IMR-90 (cell line): ENCODE measurements around the gene LYSMD2. TPM values are rescaled to one million over a fixed set of nuclear protein-coding genes. Genes with fewer than 3 reads are reported as not detected.

Experiments
- ATAC-seq: fragments of 200-7000 bp; cut with Tn5 transposase; 2 replicates; pipeline ENCODE4 v1.9.1; 2020; ENCODE audit warnings: low read depth, mild to moderate bottlenecking, moderate library complexity
- BruUV-seq: library from RNA; stranded (reverse); fragments of 400-500 nt; replicated peaks from 2 replicates; lab custom pipeline; 2021; lab: Mats Ljungman, UMichigan
- CTCF ChIA-PET: fragments of 300-600 bp; formaldehyde crosslinking; extraction: SDS; loops from one replicate; lab custom pipeline; 2021; ENCODE audit warnings: antibody characterized with exemption; lab: Yijun Ruan, JAX
- POLR2A ChIA-PET: fragments of 300-600 bp; sonication (Branson Sonifier 250); formaldehyde crosslinking; loops from one replicate; lab custom pipeline; 2022; ENCODE audit warnings: antibody characterized with exemption; ENCODE audit not compliant: unreplicated experiment; lab: Charles Lee
- DNase-seq: peaks from one replicate; pipeline ENCODE4 v3.0.0; 2013
- H2AFZ ChIP-seq: replicated peaks from 2 replicates; pipeline ENCODE3; 2013; ENCODE audit warnings: low read length, mild to moderate bottlenecking; ENCODE audit not compliant: poor library complexity
- H2AK5ac ChIP-seq: 2 replicates; pipeline ENCODE4 v1.6.1; 2013; ENCODE audit warnings: low read depth, low read length, inconsistent platforms
- H2AK9ac ChIP-seq: replicated peaks from 2 replicates; pipeline ENCODE3; 2013; ENCODE audit warnings: mild to moderate bottlenecking, low read depth, low read length, moderate library complexity; ENCODE audit not compliant: poor library complexity
- H2BK120ac ChIP-seq: 2 replicates; pipeline ENCODE4 v1.6.1; 2013; ENCODE audit warnings: low read depth, low read length, inconsistent platforms
- H2BK15ac ChIP-seq: 3 replicates; pipeline ENCODE4 v1.6.1; 2013; ENCODE audit warnings: low read depth, low read length, inconsistent platforms
- H2BK20ac ChIP-seq: 2 replicates; pipeline ENCODE4 v1.6.1; 2013; ENCODE audit warnings: low read depth, mild to moderate bottlenecking, inconsistent platforms, low read length, moderate library complexity
- H2BK5ac ChIP-seq: 2 replicates; pipeline ENCODE4 v1.6.1; 2013; ENCODE audit warnings: mild to moderate bottlenecking, low read depth, low read length, inconsistent platforms; ENCODE audit not compliant: poor library complexity, severe bottlenecking
- H3K14ac ChIP-seq: replicated peaks from 2 replicates; pipeline ENCODE4 v1.6.1; 2013; ENCODE audit warnings: low read depth, low read length, inconsistent platforms
- H3K18ac ChIP-seq: 2 replicates; pipeline ENCODE4 v1.6.1; 2013; ENCODE audit warnings: low read depth, low read length, control low read depth
- H3K23ac ChIP-seq: 2 replicates; pipeline ENCODE4 v1.6.1; 2013; ENCODE audit warnings: low read depth, low read length, inconsistent platforms
- H3K27ac ChIP-seq: 2 replicates; pipeline ENCODE4 v1.5.1; 2013; ENCODE audit warnings: mild to moderate bottlenecking, control low read depth, low read length; ENCODE audit not compliant: insufficient read depth
- H3K27me3 ChIP-seq: 2 replicates; pipeline ENCODE4 v1.6.1; 2013; ENCODE audit warnings: low read length; ENCODE audit not compliant: control insufficient read depth, insufficient read depth
- H3K36me3 ChIP-seq: 2 replicates; pipeline ENCODE4 v1.6.1; 2013; ENCODE audit warnings: low read length, mixed read lengths; ENCODE audit not compliant: control insufficient read depth, insufficient read depth
- H3K4ac ChIP-seq: 2 replicates; pipeline ENCODE4 v1.6.1; 2013; ENCODE audit warnings: low read depth, low read length, inconsistent platforms
- H3K4me1 ChIP-seq: 2 replicates; pipeline ENCODE4 v1.6.1; 2013; ENCODE audit warnings: low read length, mixed read lengths; ENCODE audit not compliant: control insufficient read depth, insufficient read depth
- H3K4me2 ChIP-seq: 2 replicates; pipeline ENCODE4 v1.6.1; 2013; ENCODE audit warnings: low read depth, mild to moderate bottlenecking, control low read depth, low read length, moderate library complexity
- H3K4me3 ChIP-seq: 2 replicates; pipeline ENCODE4 v1.5.1; 2013; ENCODE audit warnings: low read depth, mild to moderate bottlenecking, control low read depth, low read length, moderate library complexity; ENCODE audit not compliant: insufficient read depth
- H3K56ac ChIP-seq: 2 replicates; pipeline ENCODE4 v1.6.1; 2013; ENCODE audit warnings: low read length, inconsistent platforms; ENCODE audit not compliant: insufficient read depth; ENCODE audit errors: extremely low read depth
- H3K79me1 ChIP-seq, 2 experiments: 2 replicates each; pipeline ENCODE4 v1.6.1; 2013; ENCODE audit warnings: low read length in 2 of 2, inconsistent platforms in 1 of 2, low read depth in 1 of 2
- H3K9ac ChIP-seq: 2 replicates; pipeline ENCODE4 v1.6.1; 2013; ENCODE audit warnings: low read depth, low read length, control low read depth
- H3K9me1 ChIP-seq: 2 replicates; pipeline ENCODE4 v1.6.1; 2013; ENCODE audit warnings: low read length, inconsistent platforms; ENCODE audit not compliant: insufficient read depth
- H3K9me3 ChIP-seq: 2 replicates; pipeline ENCODE4 v1.6.1; 2013; ENCODE audit warnings: low read length; ENCODE audit not compliant: control insufficient read depth, insufficient read depth
- H4K20me1 ChIP-seq: 2 replicates; pipeline ENCODE4 v1.6.1; 2013; ENCODE audit warnings: low read length, inconsistent platforms; ENCODE audit not compliant: insufficient read depth
- H4K5ac ChIP-seq: 2 replicates; pipeline ENCODE4 v1.6.1; 2013; ENCODE audit warnings: mild to moderate bottlenecking, low read depth, low read length, control low read depth
- H4K8ac ChIP-seq, 2 experiments: 2 replicates each; pipeline ENCODE4 v1.6.1; 2013; ENCODE audit warnings: low read depth in 2 of 2, low read length in 2 of 2, control low read depth in 1 of 2, inconsistent platforms in 1 of 2
- H4K91ac ChIP-seq: 2 replicates; pipeline ENCODE4 v1.6.1; 2013; ENCODE audit warnings: low read depth, low read length, inconsistent platforms; ENCODE audit not compliant: insufficient read depth
- BHLHE40 ChIP-seq: fragments of 150-350 bp; IDR thresholded peaks from 2 replicates; pipeline ENCODE4 v1.6.1; 2016; ENCODE audit warnings: mild to moderate bottlenecking, low read depth, low read length
- CEBPB ChIP-seq: IDR thresholded peaks from 2 replicates; pipeline ENCODE4 v1.6.1; 2012; ENCODE audit warnings: low read depth, low read length, improper control_type of control experiment
- CHD1 ChIP-seq: IDR thresholded peaks from 2 replicates; pipeline ENCODE4 v1.6.1; 2012; ENCODE audit warnings: low read depth, low read length, improper control_type of control experiment
- MAFK ChIP-seq: IDR thresholded peaks from 2 replicates; pipeline ENCODE4 v1.6.1; 2012; ENCODE audit warnings: low read depth, low read length, improper control_type of control experiment
- NFE2L2 ChIP-seq: fragments of 150-350 bp; IDR thresholded peaks from 2 replicates; pipeline ENCODE4 v1.6.1; 2016; ENCODE audit warnings: low read depth, mild to moderate bottlenecking, low read length
- POLR2A ChIP-seq: IDR thresholded peaks from 2 replicates; pipeline ENCODE4 v1.6.1; 2012; ENCODE audit warnings: mild to moderate bottlenecking, low read depth, low read length
- RAD21 ChIP-seq: IDR thresholded peaks from 2 replicates; pipeline ENCODE4 v1.6.1; 2012; ENCODE audit warnings: low read length, improper control_type of control experiment
- WGBS, 2 experiments: methylation state at CpG; one replicate each; pipeline versions ENCODE4 v1.1.5 to v1.1.7; 2013; ENCODE audit warnings: missing lambda C conversion rate in 2 of 2; ENCODE audit not compliant: insufficient read length in 1 of 2; ENCODE audit errors: extremely low coverage in 2 of 2; 5-methylcytosine and 5-hydroxymethylcytosine counted together
- dilution Hi-C: fragments of 300-500 bp; cut with HindIII; formaldehyde crosslinking; loops from one replicate; pipeline ENCODE4 v1.14.3; 2018; ENCODE audit warnings: low sequenced_read_pairs; ENCODE audit not compliant: unreplicated experiment
- in situ Hi-C: fragments of 300-500 bp; cut with MboI; formaldehyde crosslinking; loops from 3 replicates; pipeline ENCODE4 v1.14.3; 2019; ENCODE audit warnings: low sequenced_read_pairs, inconsistent platforms, mixed read lengths
- intact Hi-C: fragments of 100-400 bp; cut with micrococcal nuclease; formaldehyde crosslinking; loops from 2 replicates; pipeline ENCODE4 v1.10.0; 2022
- polyA plus RNA-seq, 3 experiments: library from polyadenylated mRNA; depleted of rRNA; stranded (reverse); fragments of >200 nt; gene quantifications; 2 replicates each; pipeline ENCODE4 v1.2.3, GENCODE V29; 2012; ENCODE audit warnings: low replicate concordance in 1 of 3
- total RNA-seq: library from RNA; depleted of rRNA; stranded (reverse); fragments of >200 nt; gene quantifications from 2 replicates; pipeline ENCODE4 v1.2.3, GENCODE V29; 2012
- TF ChIP-seq, protein P1 (sequence below): fragments of 150-350 bp; IDR thresholded peaks from 2 replicates; pipeline ENCODE4 v1.6.1; 2017; ENCODE audit warnings: mild to moderate bottlenecking, antibody characterized with exemption, low read length, low read depth
- TF ChIP-seq, protein P2 (sequence below): conservative IDR thresholded peaks from 2 replicates; pipeline ENCODE4 v1.5.1; 2012; ENCODE audit warnings: mild to moderate bottlenecking, low read depth, low read length, improper control_type of control experiment

Gene LYSMD2
- total and polyA plus RNA-seq, 2 of the 4 experiments (the other 2 are of a cell fraction): 5.9 to 6.0 TPM

DNA sequence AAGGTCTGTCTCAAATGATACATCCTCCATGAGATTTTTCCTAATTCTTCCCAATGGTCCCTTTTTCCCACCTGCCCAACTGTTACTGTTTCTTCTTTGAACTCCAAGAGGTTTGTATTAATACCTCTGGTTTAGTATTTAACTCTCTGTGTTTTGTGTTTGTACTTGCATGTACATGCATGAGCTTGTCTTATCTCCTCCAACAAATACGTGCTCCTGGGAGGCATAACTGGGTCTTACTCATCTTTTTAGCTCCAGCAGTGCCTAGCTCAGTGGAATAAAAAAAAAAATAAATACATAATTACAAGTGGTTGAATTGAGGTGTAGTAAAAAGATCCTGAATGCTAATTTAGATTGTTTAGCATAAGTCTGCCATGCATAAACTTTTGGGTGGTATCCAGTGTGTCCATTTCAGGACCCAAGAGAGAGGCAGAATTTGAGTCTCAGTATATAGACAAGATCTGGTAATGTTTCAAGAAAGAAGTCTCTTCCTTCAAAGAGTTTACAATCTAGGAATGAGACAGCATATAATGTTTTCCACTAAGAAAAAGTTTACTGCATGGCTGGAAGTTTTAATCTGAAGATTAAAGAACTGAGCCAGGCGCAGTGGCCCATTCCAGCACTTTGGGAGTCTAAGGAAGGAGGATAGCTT, 1.7 kb upstream of the LYSMD2 start:
- ChIA-PET POLR2A (no interaction called here), CTCF (no interaction called here)
- H3K4me1 ChIP-seq: peaks cover 6% of the 10 kb centered on the region; the same call in 1 of the 2 replicates
- DNase-seq (no peak), ATAC-seq (no peak)
- intact Hi-C loops: no loop called here
- no peak overlapping the region for H3K18ac ChIP-seq
- no peaks in the 10 kb centered on the region for H4K20me1 ChIP-seq
- no peak overlapping the region for H3K4me3 ChIP-seq
- no peak overlapping the region for H3K23ac ChIP-seq
- no peak overlapping the region for H3K14ac ChIP-seq
- H2BK5ac ChIP-seq: no peak overlapping the region
- no peak overlapping the region for H3K4me2 ChIP-seq
- WGBS, 2 experiments: no CpG with 5 or more reads among the region's 2 CpGs
- TF ChIP-seq, protein P1, sequence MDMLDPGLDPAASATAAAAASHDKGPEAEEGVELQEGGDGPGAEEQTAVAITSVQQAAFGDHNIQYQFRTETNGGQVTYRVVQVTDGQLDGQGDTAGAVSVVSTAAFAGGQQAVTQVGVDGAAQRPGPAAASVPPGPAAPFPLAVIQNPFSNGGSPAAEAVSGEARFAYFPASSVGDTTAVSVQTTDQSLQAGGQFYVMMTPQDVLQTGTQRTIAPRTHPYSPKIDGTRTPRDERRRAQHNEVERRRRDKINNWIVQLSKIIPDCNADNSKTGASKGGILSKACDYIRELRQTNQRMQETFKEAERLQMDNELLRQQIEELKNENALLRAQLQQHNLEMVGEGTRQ: no peak
- TF ChIP-seq, protein P2, sequence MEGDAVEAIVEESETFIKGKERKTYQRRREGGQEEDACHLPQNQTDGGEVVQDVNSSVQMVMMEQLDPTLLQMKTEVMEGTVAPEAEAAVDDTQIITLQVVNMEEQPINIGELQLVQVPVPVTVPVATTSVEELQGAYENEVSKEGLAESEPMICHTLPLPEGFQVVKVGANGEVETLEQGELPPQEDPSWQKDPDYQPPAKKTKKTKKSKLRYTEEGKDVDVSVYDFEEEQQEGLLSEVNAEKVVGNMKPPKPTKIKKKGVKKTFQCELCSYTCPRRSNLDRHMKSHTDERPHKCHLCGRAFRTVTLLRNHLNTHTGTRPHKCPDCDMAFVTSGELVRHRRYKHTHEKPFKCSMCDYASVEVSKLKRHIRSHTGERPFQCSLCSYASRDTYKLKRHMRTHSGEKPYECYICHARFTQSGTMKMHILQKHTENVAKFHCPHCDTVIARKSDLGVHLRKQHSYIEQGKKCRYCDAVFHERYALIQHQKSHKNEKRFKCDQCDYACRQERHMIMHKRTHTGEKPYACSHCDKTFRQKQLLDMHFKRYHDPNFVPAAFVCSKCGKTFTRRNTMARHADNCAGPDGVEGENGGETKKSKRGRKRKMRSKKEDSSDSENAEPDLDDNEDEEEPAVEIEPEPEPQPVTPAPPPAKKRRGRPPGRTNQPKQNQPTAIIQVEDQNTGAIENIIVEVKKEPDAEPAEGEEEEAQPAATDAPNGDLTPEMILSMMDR: no peak
- TF ChIP-seq BHLHE40 (no peak), RAD21 (no peak), CEBPB (no peak), MAFK (no peak), POLR2A (no peak), NFE2L2 (no peak), CHD1 (no peak)
- H2AK5ac ChIP-seq: no peak overlapping the region
- no peaks in the 10 kb centered on the region for H3K36me3 ChIP-seq
- peaks cover 2% of the 10 kb centered on the region; the same call in 1 of the 2 replicates for H3K27me3 ChIP-seq
- H4K91ac ChIP-seq: no peak overlapping the region
- H3K27ac ChIP-seq: no peak overlapping the region
- dilution Hi-C loops: no loop called here
- no peak overlapping the region for H2BK15ac ChIP-seq
- H3K9ac ChIP-seq: no peak overlapping the region
- no peak overlapping the region for H4K8ac ChIP-seq
- no peak overlapping the region for H2BK20ac ChIP-seq
- H3K9me3 ChIP-seq: no peaks in the 10 kb centered on the region
- BruUV-seq: no TSS peak
- no peak overlapping the region for H2BK120ac ChIP-seq
- H2AFZ ChIP-seq: no peak overlapping the region
- no peak overlapping the region for H3K4ac ChIP-seq
- H3K56ac ChIP-seq: no peak overlapping the region
- H4K5ac ChIP-seq: no peak overlapping the region
- in situ Hi-C loops: no loop called here
- H3K9me1 ChIP-seq: no peaks in the 10 kb centered on the region
- H2AK9ac ChIP-seq: no peak overlapping the region
- H3K79me1 ChIP-seq: peaks cover 4 to 22% of the 10 kb centered on the region in 2 experiments; a peak in 3 of 4 replicates
